Pons (tissue), 1 donor: ENCODE data around the gene NADK.
"Not testable (repeated sequence)": the region's sequence is repeated elsewhere in the genome, so short reads cannot be mapped to it uniquely, and the experiment has no call there.

Source experiments
- DNase-seq: peaks from one replicate; pipeline ENCODE4 v3.0.0-alpha.2; 2016; ENCODE audit warnings: low spot score

The NADK gene

GRCh38 chr1:1704284-1704957 is 73.8 kb downstream of the NADK start:
- not testable (repeated sequence) for DNase-seq

- DNase-seq: no peak
Observed at GRCh38 chr1:1703796-1704195, 74.5 kb downstream of the NADK start.

- DNase-seq: not testable (repeated sequence)
Observed at GRCh38 chr1:1702506-1702905, 75.8 kb downstream of the NADK start.
